ENCODE data around the gene HLA-DRA. TPM values are rescaled to one million over a fixed set of nuclear protein-coding genes. Genes with fewer than 3 reads are reported as not detected.
A peak's percentile ranks its signal among the peaks of the same experiment; 100 is the strongest.

HLA-DRA gene
- total RNA-seq, 2 experiments from 2014 or later, result 552 to 1,231 TPM

DNA sequence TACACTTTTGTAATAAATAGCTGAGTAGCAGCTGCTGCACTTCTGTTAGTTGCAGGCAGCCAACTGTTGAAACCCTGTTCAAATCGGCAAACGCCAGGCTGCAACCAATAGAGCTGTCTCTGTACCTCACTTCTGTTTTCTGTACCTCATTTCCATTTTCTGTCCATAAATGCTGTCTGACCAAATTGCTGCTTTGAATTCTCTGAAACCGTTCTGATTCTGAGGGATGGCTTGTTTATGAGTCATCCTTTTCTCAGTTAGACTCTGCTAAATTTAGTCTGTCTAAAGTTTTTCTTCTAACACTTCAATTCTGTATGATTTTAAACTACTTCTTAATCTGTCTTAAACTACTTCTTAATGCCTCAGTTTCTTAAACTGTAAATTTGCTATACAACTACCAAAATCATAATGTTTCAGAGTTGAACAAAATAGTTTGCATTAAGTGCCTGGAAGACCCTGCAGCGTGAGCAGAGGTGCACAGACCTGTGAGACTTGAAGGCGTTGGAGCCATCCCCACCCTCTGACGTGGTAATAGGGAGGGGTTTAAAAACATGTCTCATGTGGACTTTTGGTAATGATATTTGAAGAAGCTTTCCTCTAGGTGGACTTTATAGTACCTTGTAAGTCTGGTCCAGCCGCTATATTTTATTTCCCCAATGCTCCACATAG, 42.3 kb upstream of the HLA-DRA start:
- no peaks in the 10 kb centered on the region for H4K20me1 ChIP-seq (ENCODE audit: insufficient read depth, low read length)
- no peaks in the 10 kb centered on the region for H3K36me3 ChIP-seq (ENCODE audit: insufficient read depth, low read length)
- no peaks in the 10 kb centered on the region for H3K9me2 ChIP-seq (ENCODE audit: insufficient read depth, low read length)
- DNase-seq (ENCODE audit: low spot score), result peak; percentile 80
- H3K4me3 ChIP-seq (ENCODE audit: low read depth, low read length, poor library complexity, severe bottlenecking), result peak overlapping the region; percentile 22
- no peaks in the 10 kb centered on the region for H3K79me2 ChIP-seq (ENCODE audit: insufficient read depth, low read depth, low read length)
- peak overlapping the region; percentile 57 for H3K4me2 ChIP-seq (ENCODE audit: low read length)
- peak overlapping the region; percentile 86 for H3K27ac ChIP-seq (ENCODE audit: low read depth, low read length, poor library complexity, severe bottlenecking)
- CTCF ChIA-PET (ENCODE audit: unreplicated experiment), result no interaction called here
- no peaks in the 10 kb centered on the region for H3K9me3 ChIP-seq (ENCODE audit: low read length)
- intact Hi-C loops (cut with micrococcal nuclease; ENCODE audit: unreplicated experiment), result loop anchor here (2.0 to 5.0 kb wide), 2 partner anchors 129 to 150 kb away; no protein-coding TSS in a partner anchor
- POLR2A ChIA-PET, result interaction anchor here (0.6 to 0.9 kb wide), 7 partner anchors 12 to 441 kb away, joined by 3 to 10 read pairs (median 3); partner anchors contain the start of gene TAP2
- no peak for TF ChIP-seq EZH2phosphoT487 (IDR thresholded peaks at IDR 0.05; ENCODE audit: borderline replicate concordance, low read depth, low read length)
- TF ChIP-seq, protein P1, sequence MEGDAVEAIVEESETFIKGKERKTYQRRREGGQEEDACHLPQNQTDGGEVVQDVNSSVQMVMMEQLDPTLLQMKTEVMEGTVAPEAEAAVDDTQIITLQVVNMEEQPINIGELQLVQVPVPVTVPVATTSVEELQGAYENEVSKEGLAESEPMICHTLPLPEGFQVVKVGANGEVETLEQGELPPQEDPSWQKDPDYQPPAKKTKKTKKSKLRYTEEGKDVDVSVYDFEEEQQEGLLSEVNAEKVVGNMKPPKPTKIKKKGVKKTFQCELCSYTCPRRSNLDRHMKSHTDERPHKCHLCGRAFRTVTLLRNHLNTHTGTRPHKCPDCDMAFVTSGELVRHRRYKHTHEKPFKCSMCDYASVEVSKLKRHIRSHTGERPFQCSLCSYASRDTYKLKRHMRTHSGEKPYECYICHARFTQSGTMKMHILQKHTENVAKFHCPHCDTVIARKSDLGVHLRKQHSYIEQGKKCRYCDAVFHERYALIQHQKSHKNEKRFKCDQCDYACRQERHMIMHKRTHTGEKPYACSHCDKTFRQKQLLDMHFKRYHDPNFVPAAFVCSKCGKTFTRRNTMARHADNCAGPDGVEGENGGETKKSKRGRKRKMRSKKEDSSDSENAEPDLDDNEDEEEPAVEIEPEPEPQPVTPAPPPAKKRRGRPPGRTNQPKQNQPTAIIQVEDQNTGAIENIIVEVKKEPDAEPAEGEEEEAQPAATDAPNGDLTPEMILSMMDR (conservative IDR thresholded peaks at IDR 0.05; ENCODE audit: low read length), result no peak
- H3K4me1 ChIP-seq (ENCODE audit: insufficient read depth, low read length, poor library complexity, severe bottlenecking), result peaks cover 66% of the 10 kb centered on the region
- BruUV-seq (replicated peaks), result TSS peak; percentile 89
- H2AFZ ChIP-seq (ENCODE audit: low read length), result peak overlapping the region; percentile 78

DNA sequence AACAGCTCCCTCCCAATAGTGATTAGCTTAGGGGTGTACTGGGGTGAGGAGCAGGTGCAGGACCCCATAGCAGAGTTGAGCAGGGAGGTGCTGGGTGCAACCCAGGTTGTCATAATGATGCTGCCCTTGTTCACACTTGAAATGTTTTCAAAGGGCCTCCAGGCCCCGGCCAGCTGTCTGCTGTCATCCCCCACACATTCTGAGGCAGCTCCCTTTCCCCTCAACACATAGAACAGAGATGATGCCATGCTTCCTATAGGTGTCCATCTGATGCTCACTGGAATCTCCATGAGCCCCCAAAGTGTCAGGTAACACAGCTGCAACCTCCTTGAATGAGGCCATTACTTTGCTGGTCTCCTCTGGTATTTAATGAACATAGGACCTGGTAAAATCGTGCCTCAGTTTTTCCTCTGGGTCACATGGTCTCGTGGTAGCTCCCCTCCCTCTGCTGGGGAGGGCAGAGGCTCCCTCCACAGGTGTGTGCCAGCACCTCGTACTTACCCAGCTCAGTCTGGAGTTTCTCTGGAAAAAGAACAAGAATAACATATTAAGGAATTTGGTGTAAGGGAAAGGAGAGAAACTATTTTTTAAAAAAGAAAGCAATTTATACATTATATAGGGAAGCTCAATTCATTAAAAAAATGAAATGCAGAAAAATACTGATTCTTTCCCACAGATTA, 38.3 kb upstream of the HLA-DRA start:
- peak; percentile 33 for DNase-seq (ENCODE audit: low spot score)
- BruUV-seq (replicated peaks), result no TSS peak
- H3K4me3 ChIP-seq (ENCODE audit: low read depth, low read length, poor library complexity, severe bottlenecking), result no peak overlapping the region
- H3K4me2 ChIP-seq (ENCODE audit: low read length), result no peak overlapping the region
- intact Hi-C loops (cut with micrococcal nuclease; ENCODE audit: unreplicated experiment), result no loop called here
- ChIA-PET POLR2A (interaction anchor here (0.6 to 1.4 kb wide), 9 partner anchors 11 to 699 kb away, joined by 3 to 5 read pairs (median 4); no protein-coding TSS in a partner anchor), CTCF (ENCODE audit: unreplicated experiment) (interaction anchor here (0.7 kb wide), 1 partner anchor 156 kb away, joined by 3 read pairs; no protein-coding TSS in a partner anchor)
- H3K4me1 ChIP-seq (ENCODE audit: insufficient read depth, low read length, poor library complexity, severe bottlenecking), result peaks cover 51% of the 10 kb centered on the region
- H3K9me3 ChIP-seq (ENCODE audit: low read length), result no peaks in the 10 kb centered on the region
- no peak for TF ChIP-seq EZH2phosphoT487 (IDR thresholded peaks at IDR 0.05; ENCODE audit: borderline replicate concordance, low read depth, low read length)
- TF ChIP-seq, protein P1 (conservative IDR thresholded peaks at IDR 0.05; ENCODE audit: low read length), result peak; percentile 58
- H3K79me2 ChIP-seq (ENCODE audit: insufficient read depth, low read depth, low read length), result no peaks in the 10 kb centered on the region
- no peak overlapping the region for H3K27ac ChIP-seq (ENCODE audit: low read depth, low read length, poor library complexity, severe bottlenecking)
- peak overlapping the region; percentile 66; the same call in 1 of the 2 replicates for H2AFZ ChIP-seq (ENCODE audit: low read length)
- H4K20me1 ChIP-seq (ENCODE audit: insufficient read depth, low read length), result no peaks in the 10 kb centered on the region
- H3K36me3 ChIP-seq (ENCODE audit: insufficient read depth, low read length), result no peaks in the 10 kb centered on the region
- no peaks in the 10 kb centered on the region for H3K9me2 ChIP-seq (ENCODE audit: insufficient read depth, low read length)

Data from OCI-LY7 (cell line).